Muscle of leg (tissue), 11 donors: ENCODE data around the gene CFAP299. TPM values are rescaled to one million over a fixed set of nuclear protein-coding genes. Genes with fewer than 3 reads are reported as not detected.
"Not testable (repeated sequence)": the region's sequence is repeated elsewhere in the genome, so short reads cannot be mapped to it uniquely, and the experiment has no call there.

Source experiments
- DNase-seq: peaks from one replicate; pipeline ENCODE4 v3.0.0; 2013
- H3K27ac ChIP-seq: one replicate; pipeline ENCODE4 v1.5.1; 2013; ENCODE audit warnings: mild to moderate bottlenecking, low read length, control low read depth
- H3K27me3 ChIP-seq: one replicate; pipeline ENCODE4 v1.6.1; 2013; ENCODE audit warnings: low read length; ENCODE audit not compliant: control insufficient read depth, insufficient read depth
- H3K36me3 ChIP-seq: one replicate; pipeline ENCODE4 v1.6.1; 2013; ENCODE audit warnings: low read length; ENCODE audit not compliant: control insufficient read depth, insufficient read depth
- H3K4me1 ChIP-seq: one replicate; pipeline ENCODE4 v1.6.1; 2013; ENCODE audit warnings: low read length; ENCODE audit not compliant: control insufficient read depth, insufficient read depth
- H3K4me3 ChIP-seq: one replicate; pipeline ENCODE4 v1.5.1; 2013; ENCODE audit warnings: low read length, control low read depth
- H3K9me3 ChIP-seq: replicated peaks from 2 replicates; pipeline ENCODE4 v1.6.1; 2013; ENCODE audit warnings: low read depth, low read length; ENCODE audit not compliant: control insufficient read depth
- WGBS: methylation state at CpG from one replicate; pipeline ENCODE4 v1.1.5; 2013; ENCODE audit warnings: missing lambda C conversion rate; ENCODE audit not compliant: insufficient coverage; 5-methylcytosine and 5-hydroxymethylcytosine counted together
- polyA plus RNA-seq, 8 donors: library from polyadenylated mRNA; unstranded; fragments of 120-200 nt; gene quantifications; one replicate each; pipeline versions ENCODE4 v1.2.1 to v1.2.3, GENCODE V29; 2013; ENCODE audit warnings: inconsistent platforms in 1 of 8, low replicate concordance in 1 of 8; ENCODE audit not compliant: insufficient read length in 8 of 8, insufficient read depth in 1 of 8
- total RNA-seq: library from RNA; stranded (reverse); fragments of 120-200 nt; gene quantifications from one replicate; pipeline ENCODE4 v1.2.4, GENCODE V29; 2013

CFAP299 gene
- total and polyA plus RNA-seq, 9 donors = 0.09 to 0.53 (median 0.35) TPM; not detected in 5

- no peaks in the 10 kb centered on the region for H3K36me3 ChIP-seq
- 67% methylated on average over 1 of the region's 1 CpG for WGBS
- no peak overlapping the region for H3K27ac ChIP-seq
- H3K27me3 ChIP-seq = no peaks in the 10 kb centered on the region
- no peak overlapping the region for H3K4me3 ChIP-seq
- no peaks in the 10 kb centered on the region for H3K9me3 ChIP-seq
- DNase-seq = no peak
- no peaks in the 10 kb centered on the region for H3K4me1 ChIP-seq
These were observed 445.9 kb downstream of the CFAP299 start for GRCh38 chr4:80781431-80781830.

DNA sequence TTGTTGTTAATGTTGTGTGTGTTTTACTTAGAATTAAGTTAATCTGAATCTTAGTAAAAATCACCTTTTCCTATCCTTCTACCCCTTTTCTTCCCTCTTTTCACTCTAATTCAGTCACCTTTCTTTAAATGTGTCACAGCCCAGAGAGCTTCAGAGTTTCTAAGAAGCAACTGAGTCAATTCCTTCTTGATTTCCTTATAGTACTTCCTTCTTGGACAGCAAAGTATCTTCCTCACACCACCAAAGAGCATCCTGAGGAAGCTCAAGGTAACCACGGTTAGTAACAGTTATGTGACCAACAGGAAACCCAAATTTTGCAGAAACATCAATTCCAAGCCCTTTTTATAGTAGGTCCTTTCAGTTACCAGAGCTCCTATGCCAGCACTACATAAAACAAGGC is 451.8 kb downstream of the CFAP299 start:
- Histone ChIP-seq H3K4me1 (no peaks in the 10 kb centered on the region), H3K36me3 (no peaks in the 10 kb centered on the region), H3K9me3 (no peaks in the 10 kb centered on the region), H3K27ac (no peak overlapping the region), H3K27me3 (no peaks in the 10 kb centered on the region), H3K4me3 (no peak overlapping the region)
- WGBS = 67% methylated on average over 1 of the region's 1 CpG
- no peak for DNase-seq

DNA sequence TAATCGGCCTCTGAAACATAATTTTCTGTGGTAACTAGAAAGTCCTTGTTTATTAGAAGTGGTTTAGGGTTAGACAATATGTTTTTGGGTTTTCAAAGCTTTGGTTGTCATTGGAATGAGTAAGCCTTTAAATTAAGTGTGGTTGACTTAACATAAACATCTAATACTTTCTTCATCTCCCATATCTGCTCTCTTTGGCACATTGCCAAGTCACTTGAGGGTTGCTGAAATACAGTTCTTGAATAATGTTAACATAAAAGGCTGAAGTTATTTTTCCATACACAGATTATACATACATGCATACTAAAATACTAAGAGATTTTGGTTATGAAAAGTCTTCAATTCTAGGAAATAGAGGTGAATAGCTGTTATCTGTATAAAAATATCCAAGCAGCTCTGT is 453.3 kb downstream of the CFAP299 start:
- Histone ChIP-seq H3K27ac (no peak overlapping the region), H3K4me1 (no peaks in the 10 kb centered on the region), H3K9me3 (no peaks in the 10 kb centered on the region), H3K36me3 (no peaks in the 10 kb centered on the region), H3K27me3 (no peaks in the 10 kb centered on the region), H3K4me3 (no peak overlapping the region)
- peak; percentile 17 for DNase-seq
- no CpG with 5 or more reads among the region's 1 CpG for WGBS

DNA sequence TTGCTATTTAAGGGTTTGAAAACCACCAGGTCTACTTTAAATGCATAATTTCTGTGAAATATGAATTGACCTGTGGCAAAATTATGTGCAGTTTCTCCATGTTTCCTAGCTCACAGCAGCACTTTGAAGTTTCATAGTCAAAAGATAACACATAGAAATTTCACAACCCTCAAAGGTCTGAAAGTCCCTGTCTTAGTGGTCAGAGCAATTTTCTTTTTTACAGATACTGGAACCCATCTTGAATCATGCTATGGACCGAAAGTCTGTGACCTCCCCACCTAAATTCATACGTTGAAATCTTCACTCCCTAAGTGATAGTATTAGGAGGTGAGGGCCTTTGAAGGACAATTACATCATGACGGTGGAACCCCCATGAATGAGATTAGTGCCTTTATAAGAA is 454.6 kb downstream of the CFAP299 start:
- Histone ChIP-seq H3K27ac (no peak overlapping the region), H3K4me3 (no peak overlapping the region)
- WGBS = no CpG with 5 or more reads among the region's 3 CpGs

GRCh38 chr4:80793660-80794059 is 458.1 kb downstream of the CFAP299 start:
- H3K27ac ChIP-seq, H3K27me3 ChIP-seq, H3K4me3 ChIP-seq, DNase-seq, H3K4me1 ChIP-seq, H3K36me3 ChIP-seq: not testable (repeated sequence)
- H3K9me3 ChIP-seq = peaks cover 13% of the 10 kb centered on the region
- no CpG with 5 or more reads among the region's 1 CpG for WGBS

More for the DNA sequence above, 454.6 kb downstream of the CFAP299 start:
- no peaks in the 10 kb centered on the region for H3K27me3 ChIP-seq
- no peak for DNase-seq
- H3K9me3 ChIP-seq = no peaks in the 10 kb centered on the region
- no peaks in the 10 kb centered on the region for H3K36me3 ChIP-seq
- H3K4me1 ChIP-seq = no peaks in the 10 kb centered on the region

- Histone ChIP-seq H3K27me3 (no peaks in the 10 kb centered on the region), H3K27ac (no peak overlapping the region), H3K4me3 (no peak overlapping the region), H3K4me1 (no peaks in the 10 kb centered on the region), H3K9me3 (peaks cover 13% of the 10 kb centered on the region), H3K36me3 (no peaks in the 10 kb centered on the region)
- no peak for DNase-seq
- WGBS = no CpG with 5 or more reads among the region's 1 CpG
These were observed 462.6 kb downstream of the CFAP299 start for GRCh38 chr4:80798082-80798481.

GRCh38 chr4:80800719-80801118 is 465.2 kb downstream of the CFAP299 start:
- not testable (repeated sequence) for H3K27ac ChIP-seq, H3K27me3 ChIP-seq, H3K4me3 ChIP-seq, DNase-seq, H3K4me1 ChIP-seq, H3K36me3 ChIP-seq
- H3K9me3 ChIP-seq = peaks cover 13% of the 10 kb centered on the region
- no CpG with 5 or more reads among the region's 1 CpG for WGBS

DNA sequence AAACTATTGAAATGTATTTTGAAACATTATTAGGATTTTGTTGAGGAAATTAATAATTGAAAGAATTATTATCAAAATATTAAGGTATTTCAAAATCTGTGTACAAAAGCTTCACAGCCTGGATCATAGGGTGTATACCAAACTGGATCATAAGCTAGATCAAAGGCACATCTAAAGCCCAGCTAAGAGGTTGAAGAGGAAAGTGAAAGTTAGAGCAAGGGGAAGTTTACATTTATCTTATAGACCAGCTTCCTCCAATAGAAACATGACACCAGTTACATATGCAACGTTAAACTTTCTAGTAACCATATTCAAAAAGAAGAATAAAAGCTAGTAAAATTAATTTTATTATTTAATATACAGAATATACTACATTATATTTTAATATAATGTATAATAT is 467.8 kb downstream of the CFAP299 start:
- H3K36me3 ChIP-seq = no peaks in the 10 kb centered on the region
- no peak for DNase-seq
- H3K4me3 ChIP-seq = no peak overlapping the region
- no peak overlapping the region for H3K27ac ChIP-seq
- H3K4me1 ChIP-seq = no peaks in the 10 kb centered on the region
- H3K9me3 ChIP-seq = peaks cover under 1% of the 10 kb centered on the region
- no CpG with 5 or more reads among the region's 1 CpG for WGBS
- H3K27me3 ChIP-seq = no peaks in the 10 kb centered on the region

DNA sequence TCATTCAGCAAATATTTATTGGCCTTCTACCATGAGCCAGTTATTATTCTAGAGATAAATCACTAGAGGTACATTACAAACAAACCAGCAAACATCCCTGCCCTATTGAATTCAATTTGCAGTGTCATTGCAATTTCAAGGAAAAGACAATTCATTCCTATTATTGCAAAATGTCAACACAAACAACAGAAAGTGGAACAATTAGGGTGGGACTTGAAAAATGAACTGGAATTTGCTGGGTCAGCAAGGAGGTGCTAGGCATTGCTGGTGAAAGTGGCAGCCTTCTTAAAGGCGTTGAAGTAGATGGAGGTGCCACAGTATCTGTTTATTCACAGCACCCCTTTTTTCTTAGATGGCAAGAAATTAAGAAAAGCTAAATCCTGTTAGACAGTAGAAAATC is 470.9 kb downstream of the CFAP299 start:
- no peaks in the 10 kb centered on the region for H3K36me3 ChIP-seq
- H3K4me1 ChIP-seq = no peaks in the 10 kb centered on the region
- no CpG with 5 or more reads among the region's 1 CpG for WGBS
- H3K27me3 ChIP-seq = no peaks in the 10 kb centered on the region
- no peak overlapping the region for H3K4me3 ChIP-seq
- no peaks in the 10 kb centered on the region for H3K9me3 ChIP-seq
- H3K27ac ChIP-seq = no peak overlapping the region
- DNase-seq = no peak

GRCh38 chr4:80809039-80809729 is 473.7 kb downstream of the CFAP299 start:
- Histone ChIP-seq H3K27me3 (no peaks in the 10 kb centered on the region), H3K4me1 (no peaks in the 10 kb centered on the region), H3K9me3 (no peaks in the 10 kb centered on the region), H3K27ac (no peak overlapping the region), H3K36me3 (no peaks in the 10 kb centered on the region), H3K4me3 (no peak overlapping the region)
- DNase-seq = no peak
- WGBS = no CpG with 5 or more reads among the region's 2 CpGs

- H3K27ac ChIP-seq = no peak overlapping the region
- no peak overlapping the region for H3K4me3 ChIP-seq
- WGBS = 39% methylated on average over 2 of the region's 3 CpGs
- H3K4me1 ChIP-seq = no peaks in the 10 kb centered on the region
- H3K9me3 ChIP-seq = no peaks in the 10 kb centered on the region
- DNase-seq = no peak
- no peaks in the 10 kb centered on the region for H3K36me3 ChIP-seq
- no peaks in the 10 kb centered on the region for H3K27me3 ChIP-seq
These were observed 475.9 kb downstream of the CFAP299 start for GRCh38 chr4:80811406-80811805.
